Fibroblast of lung (primary cell): Measurements from ENCODE around the gene PLEKHM2. TPM values are rescaled to one million over a fixed set of nuclear protein-coding genes. Genes with fewer than 3 reads are reported as not detected.

Source experiments
- DNase-seq, 2 donors: peaks; one replicate each; pipeline versions ENCODE4 v3.0.0 to v3.0.0-alpha.2; 2010; ENCODE audit warnings: low read depth in 2 of 2
- H2AFZ ChIP-seq: 2 replicates; pipeline ENCODE4 v1.5.1; 2012; ENCODE audit warnings: low read length, control low read depth, inconsistent platforms
- H3K27ac ChIP-seq: 2 replicates; pipeline ENCODE4 v1.5.1; 2011; ENCODE audit warnings: low read length, control low read depth; ENCODE audit not compliant: insufficient read depth
- H3K27me3 ChIP-seq: 2 replicates; pipeline ENCODE4 v1.5.1; 2011; ENCODE audit warnings: mild to moderate bottlenecking, low read length; ENCODE audit not compliant: control insufficient read depth, insufficient read depth
- H3K36me3 ChIP-seq: 2 replicates; pipeline ENCODE4 v1.5.1; 2011; ENCODE audit warnings: low read length; ENCODE audit not compliant: control insufficient read depth, insufficient read depth
- H3K4me1 ChIP-seq: 2 replicates; pipeline ENCODE4 v1.5.1; 2011; ENCODE audit warnings: low read length; ENCODE audit not compliant: control insufficient read depth, insufficient read depth; ENCODE audit errors: extremely low read depth
- H3K4me2 ChIP-seq: 2 replicates; pipeline ENCODE4 v1.5.1; 2011; ENCODE audit warnings: low read length, control low read depth; ENCODE audit not compliant: insufficient read depth; ENCODE audit errors: extremely low read depth
- H3K4me3 ChIP-seq, 4 experiments: fragments of 200-600 bp in 1 of 4; sonication (generic) in 1 of 4; replicated peaks in 1 of 4; 2 replicates each; pipeline ENCODE4 v1.5.1; 2011 to 2016; ENCODE audit warnings: low read length in 4 of 4, low read depth in 3 of 4, mild to moderate bottlenecking in 3 of 4, control low read depth in 2 of 4, inconsistent platforms in 1 of 4, mixed read lengths in 1 of 4; ENCODE audit not compliant: insufficient read depth in 1 of 4; ENCODE audit errors: control extremely low read depth in 1 of 4
- H3K79me2 ChIP-seq: 2 replicates; pipeline ENCODE4 v1.5.1; 2012; ENCODE audit warnings: mild to moderate bottlenecking, low read length, inconsistent platforms; ENCODE audit not compliant: control insufficient read depth, insufficient read depth
- H3K9ac ChIP-seq: 2 replicates; pipeline ENCODE4 v1.5.1; 2011; ENCODE audit warnings: mild to moderate bottlenecking, low read length, control low read depth; ENCODE audit not compliant: insufficient read depth
- H3K9me3 ChIP-seq: 2 replicates; pipeline ENCODE4 v1.5.1; 2012; ENCODE audit warnings: low read depth, low read length; ENCODE audit not compliant: control insufficient read depth, insufficient read depth
- H4K20me1 ChIP-seq: 2 replicates; pipeline ENCODE4 v1.5.1; 2011; ENCODE audit warnings: low read length; ENCODE audit not compliant: control insufficient read depth, insufficient read depth; ENCODE audit errors: extremely low read depth
- EZH2 ChIP-seq: IDR thresholded peaks from 2 replicates; pipeline ENCODE4 v1.5.1; 2012; ENCODE audit warnings: low read length, control low read depth, mild to moderate bottlenecking; ENCODE audit errors: missing control alignments
- polyA plus RNA-seq, 2 donors: library from polyadenylated mRNA; depleted of rRNA in 1 of 2; stranded (reverse) in 1 of 2; unstranded in 1 of 2; fragments of >200 nt; gene quantifications; 2 replicates each; pipeline ENCODE4 v1.2.1, GENCODE V29; 2011 to 2012; ENCODE audit warnings: missing spikeins in 1 of 2
- total RNA-seq: library from RNA; depleted of rRNA; stranded (reverse); fragments of >200 nt; gene quantifications from 2 replicates; pipeline ENCODE4 v1.2.1, GENCODE V29; 2014
- TF ChIP-seq, protein P1 (sequence below), 2 donors: IDR thresholded peaks in 1 of 2; conservative IDR thresholded peaks in 1 of 2; 1 replicate in 1 of 2; 2 replicates in 1 of 2; pipeline ENCODE4 v1.5.1; 2011 to 2012; ENCODE audit warnings: low read length in 2 of 2, control low read depth in 1 of 2, inconsistent platforms in 1 of 2, low read depth in 1 of 2, mild to moderate bottlenecking in 1 of 2

Gene PLEKHM2
- total and polyA plus RNA-seq, 2 donors (not counting 1 experiment from before 2014, with no cell fraction given), result 27.3 to 94.6 TPM

DNA sequence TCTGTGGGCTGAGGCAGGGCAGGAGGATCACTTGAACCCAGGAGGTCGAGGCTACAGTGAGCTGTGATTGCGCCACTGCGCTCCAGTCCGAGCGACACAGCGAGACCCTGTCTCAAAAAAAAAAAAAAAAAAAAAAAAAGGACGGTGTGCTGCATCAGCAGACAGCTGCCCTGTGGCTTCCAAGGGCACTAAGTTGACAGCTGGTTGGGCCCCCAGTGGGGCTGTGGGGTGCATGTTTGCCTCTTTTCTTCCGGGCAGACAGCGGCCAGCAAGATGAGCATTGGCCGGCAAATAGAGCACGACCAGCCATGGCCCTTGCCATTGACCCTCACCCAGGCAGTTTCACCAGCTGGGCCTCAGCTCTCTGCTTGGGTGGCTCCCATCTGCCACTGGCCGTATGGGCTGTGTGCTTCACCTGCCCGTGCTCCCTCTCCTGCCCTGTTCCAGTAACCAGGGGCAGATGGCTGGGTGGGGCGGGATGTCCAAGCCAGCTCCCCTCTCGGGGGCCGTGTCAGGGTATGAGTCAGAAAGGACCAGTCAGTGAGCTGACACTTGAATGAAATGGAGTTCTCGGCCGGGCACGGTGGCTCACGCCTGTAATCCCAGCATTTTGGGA is 39.6 kb downstream of the PLEKHM2 start:
- Histone ChIP-seq H3K27ac (no peak overlapping the region), H3K27me3 (no peaks in the 10 kb centered on the region), H2AFZ (no peak overlapping the region), H3K4me1 (no peaks in the 10 kb centered on the region), H3K4me2 (no peak overlapping the region), H3K9me3 (no peaks in the 10 kb centered on the region), H3K9ac (no peak overlapping the region), H3K4me3 (no peak overlapping the region), H4K20me1 (no peaks in the 10 kb centered on the region), H3K79me2 (no peaks in the 10 kb centered on the region), H3K36me3 (peaks cover 28% of the 10 kb centered on the region)
- TF ChIP-seq, protein P1, sequence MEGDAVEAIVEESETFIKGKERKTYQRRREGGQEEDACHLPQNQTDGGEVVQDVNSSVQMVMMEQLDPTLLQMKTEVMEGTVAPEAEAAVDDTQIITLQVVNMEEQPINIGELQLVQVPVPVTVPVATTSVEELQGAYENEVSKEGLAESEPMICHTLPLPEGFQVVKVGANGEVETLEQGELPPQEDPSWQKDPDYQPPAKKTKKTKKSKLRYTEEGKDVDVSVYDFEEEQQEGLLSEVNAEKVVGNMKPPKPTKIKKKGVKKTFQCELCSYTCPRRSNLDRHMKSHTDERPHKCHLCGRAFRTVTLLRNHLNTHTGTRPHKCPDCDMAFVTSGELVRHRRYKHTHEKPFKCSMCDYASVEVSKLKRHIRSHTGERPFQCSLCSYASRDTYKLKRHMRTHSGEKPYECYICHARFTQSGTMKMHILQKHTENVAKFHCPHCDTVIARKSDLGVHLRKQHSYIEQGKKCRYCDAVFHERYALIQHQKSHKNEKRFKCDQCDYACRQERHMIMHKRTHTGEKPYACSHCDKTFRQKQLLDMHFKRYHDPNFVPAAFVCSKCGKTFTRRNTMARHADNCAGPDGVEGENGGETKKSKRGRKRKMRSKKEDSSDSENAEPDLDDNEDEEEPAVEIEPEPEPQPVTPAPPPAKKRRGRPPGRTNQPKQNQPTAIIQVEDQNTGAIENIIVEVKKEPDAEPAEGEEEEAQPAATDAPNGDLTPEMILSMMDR (conservative IDR thresholded peaks at IDR 0.05 in 1 of 2, IDR thresholded peaks at IDR 0.05 in 1 of 2; ENCODE audit: low read depth in 1 of 2, low read length in 2 of 2), result no peak
- no peak for TF ChIP-seq EZH2
- DNase-seq, result no peak

GRCh38 chr1:15724949-15725880 is 41.1 kb downstream of the PLEKHM2 start:
- Histone ChIP-seq H3K4me1 (no peaks in the 10 kb centered on the region), H4K20me1 (no peaks in the 10 kb centered on the region), H3K27ac (no peak overlapping the region), H3K9ac (no peak overlapping the region), H3K27me3 (no peaks in the 10 kb centered on the region), H3K79me2 (no peaks in the 10 kb centered on the region), H3K4me2 (no peak overlapping the region), H3K4me3 (no peak overlapping the region), H2AFZ (no peak overlapping the region), H3K9me3 (no peaks in the 10 kb centered on the region), H3K36me3 (peaks cover 29% of the 10 kb centered on the region)
- no peak for TF ChIP-seq EZH2
- TF ChIP-seq, protein P1 (conservative IDR thresholded peaks at IDR 0.05 in 1 of 2, IDR thresholded peaks at IDR 0.05 in 1 of 2; ENCODE audit: low read depth in 1 of 2, low read length in 2 of 2), result no peak
- DNase-seq, result no peak

- H3K36me3 ChIP-seq, result peaks cover 39% of the 10 kb centered on the region
These were observed 42.4 kb downstream of the PLEKHM2 start for GRCh38 chr1:15726508-15726907.

More at GRCh38 chr1:15726508-15726907, 42.4 kb downstream of the PLEKHM2 start:
- H3K9me3 ChIP-seq, result no peaks in the 10 kb centered on the region
- no peak overlapping the region for H3K4me3 ChIP-seq
- no peak for DNase-seq
- no peak overlapping the region for H3K9ac ChIP-seq
- no peak overlapping the region for H3K27ac ChIP-seq
- no peak for TF ChIP-seq EZH2
- TF ChIP-seq, protein P1 (conservative IDR thresholded peaks at IDR 0.05 in 1 of 2, IDR thresholded peaks at IDR 0.05 in 1 of 2; ENCODE audit: low read depth in 1 of 2, low read length in 2 of 2), result no peak
- H3K4me2 ChIP-seq, result no peak overlapping the region
- H3K79me2 ChIP-seq, result no peaks in the 10 kb centered on the region
- H2AFZ ChIP-seq, result no peak overlapping the region
- H3K27me3 ChIP-seq, result no peaks in the 10 kb centered on the region
- H3K4me1 ChIP-seq, result no peaks in the 10 kb centered on the region
- no peaks in the 10 kb centered on the region for H4K20me1 ChIP-seq
